Karpas-422 (cell line): ENCODE measurements around the gene ELAVL1. TPM values are rescaled to one million over a fixed set of nuclear protein-coding genes. Genes with fewer than 3 reads are reported as not detected.
A peak's percentile ranks its signal among the peaks of the same experiment; 100 is the strongest.

Source experiments
- DNase-seq: peaks from one replicate; pipeline ENCODE4 v3.0.0-alpha.2; 2015
- H2AFZ ChIP-seq: fragments of 200-600 bp; sonication (generic); 2 replicates; pipeline ENCODE4 v1.6.1; 2014; ENCODE audit warnings: antibody characterized with exemption, low read length, mixed read lengths
- H3K27ac ChIP-seq: fragments of 200-600 bp; sonication (generic); 2 replicates; pipeline ENCODE4 v1.5.1; 2014; ENCODE audit warnings: mild to moderate bottlenecking, low read length, moderate library complexity
- H3K27me3 ChIP-seq: fragments of 200-600 bp; sonication (generic); 2 replicates; pipeline ENCODE4 v1.6.1; 2014; ENCODE audit warnings: low read length, mixed read lengths
- H3K36me3 ChIP-seq: fragments of 200-600 bp; sonication (generic); 2 replicates; pipeline ENCODE4 v1.6.1; 2014; ENCODE audit warnings: low read length, mixed read lengths; ENCODE audit not compliant: insufficient read depth
- H3K4me1 ChIP-seq: fragments of 200-600 bp; sonication (generic); 2 replicates; pipeline ENCODE4 v1.6.1; 2014; ENCODE audit warnings: mild to moderate bottlenecking, low read length, mixed read lengths
- H3K4me2 ChIP-seq: fragments of 200-600 bp; sonication (generic); 2 replicates; pipeline ENCODE4 v1.6.1; 2014; ENCODE audit warnings: low read length, low read depth, mild to moderate bottlenecking; ENCODE audit not compliant: poor library complexity, severe bottlenecking
- H3K4me3 ChIP-seq: fragments of 200-600 bp; sonication (generic); 2 replicates; pipeline ENCODE4 v1.5.1; 2014; ENCODE audit warnings: mild to moderate bottlenecking, antibody characterized with exemption, low read length, mixed read lengths
- H3K79me2 ChIP-seq: fragments of 200-600 bp; sonication (generic); 2 replicates; pipeline ENCODE4 v1.6.1; 2014; ENCODE audit warnings: mild to moderate bottlenecking, low read length, mixed read lengths
- H3K9ac ChIP-seq: fragments of 200-600 bp; sonication (generic); 2 replicates; pipeline ENCODE4 v1.6.0; 2014; ENCODE audit warnings: low read length
- H3K9me2 ChIP-seq: fragments of 200-600 bp; sonication (generic), shearing (Covaris generic); replicated peaks from 2 replicates; pipeline ENCODE4 v1.6.0; 2014; ENCODE audit warnings: mild to moderate bottlenecking, low read length, moderate library complexity; ENCODE audit not compliant: insufficient read depth
- H3K9me3 ChIP-seq: fragments of 300-700, 200-600 bp; sonication (generic); 2 replicates; pipeline ENCODE4 v1.6.1; 2014; ENCODE audit warnings: low read length, mixed read lengths
- H4K20me1 ChIP-seq: fragments of 200-600 bp; sonication (generic); 2 replicates; pipeline ENCODE4 v1.6.1; 2014; ENCODE audit warnings: mild to moderate bottlenecking, antibody characterized with exemption, low read length, low read depth; ENCODE audit not compliant: insufficient read depth
- total RNA-seq: library from RNA; depleted of rRNA; stranded (reverse); fragments of >200 nt; shearing (Covaris generic); gene quantifications from 2 replicates; pipeline ENCODE4 v1.2.3, GENCODE V29; 2014; ENCODE audit warnings: low replicate concordance

The ELAVL1 gene
- total RNA-seq, 1 experiment from 2014 or later, result 50.0 TPM

DNA sequence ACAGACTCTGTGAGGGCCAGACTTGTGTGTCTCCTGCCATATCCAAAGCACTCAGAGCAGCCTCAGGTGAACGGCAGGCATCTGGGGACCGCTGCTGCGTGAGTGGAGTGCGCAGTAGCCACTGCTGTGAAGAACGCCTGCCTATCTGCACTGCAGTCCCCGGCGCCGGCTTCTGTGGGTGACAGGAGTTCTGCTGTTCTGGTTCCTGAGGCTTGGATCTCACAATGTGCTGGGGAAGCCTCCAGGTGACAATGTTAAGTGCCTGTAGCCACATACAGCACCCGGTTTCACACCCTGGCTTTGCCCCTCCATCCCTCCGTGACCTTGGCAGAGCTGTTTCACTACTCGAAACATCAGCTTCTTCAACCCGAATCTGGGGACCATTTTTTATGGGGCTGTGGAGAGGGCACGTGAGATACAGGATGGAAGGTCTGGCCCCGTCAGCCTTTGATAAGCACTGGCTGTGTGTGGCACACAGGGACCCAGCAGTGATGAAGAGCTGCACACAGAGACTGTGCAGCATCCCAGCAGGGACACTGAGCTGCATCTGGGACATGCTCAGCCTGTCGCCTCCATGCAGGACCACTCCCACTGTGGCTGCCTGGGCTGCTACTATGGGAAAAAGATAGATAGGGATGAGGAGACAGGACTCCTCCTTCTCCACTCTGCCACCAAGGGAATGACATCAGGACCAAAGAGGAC is 28.3 kb downstream of the ELAVL1 start:
- peaks cover 16% of the 10 kb centered on the region for H3K36me3 ChIP-seq

GRCh38 chr19:7976461-7976860 is 29.0 kb downstream of the ELAVL1 start:
- Histone ChIP-seq H3K9ac (no peak overlapping the region), H3K27me3 (no peaks in the 10 kb centered on the region), H3K4me1 (no peaks in the 10 kb centered on the region), H3K4me2 (no peak overlapping the region), H3K9me2 (no peaks in the 10 kb centered on the region), H4K20me1 (peaks cover 8% of the 10 kb centered on the region; the same call in 1 of the 2 replicates), H2AFZ (no peak overlapping the region), H3K4me3 (no peak overlapping the region), H3K9me3 (no peaks in the 10 kb centered on the region), H3K36me3 (peaks cover 13% of the 10 kb centered on the region), H3K79me2 (0 out of 2 replicates have a peak, but pooled peaks cover 5% of the 10 kb centered on the region), H3K27ac (no peak overlapping the region)
- no peak for DNase-seq

More for the DNA sequence above, 28.3 kb downstream of the ELAVL1 start:
- no peaks in the 10 kb centered on the region for H3K4me1 ChIP-seq
- peaks cover 14% of the 10 kb centered on the region; the same call in 1 of the 2 replicates for H4K20me1 ChIP-seq
- H2AFZ ChIP-seq, result no peak overlapping the region
- no peaks in the 10 kb centered on the region for H3K9me2 ChIP-seq
- H3K4me2 ChIP-seq, result no peak overlapping the region
- no peak overlapping the region for H3K27ac ChIP-seq
- H3K79me2 ChIP-seq, result peaks cover 9% of the 10 kb centered on the region; the same call in 1 of the 2 replicates
- no peaks in the 10 kb centered on the region for H3K9me3 ChIP-seq
- no peak overlapping the region for H3K9ac ChIP-seq
- DNase-seq, result no peak
- no peak overlapping the region for H3K4me3 ChIP-seq
- no peaks in the 10 kb centered on the region for H3K27me3 ChIP-seq

GRCh38 chr19:7975037-7975436 is 30.4 kb downstream of the ELAVL1 start:
- Histone ChIP-seq H3K9ac (no peak overlapping the region), H3K36me3 (peaks cover 6% of the 10 kb centered on the region), H4K20me1 (no peaks in the 10 kb centered on the region), H3K79me2 (no peaks in the 10 kb centered on the region), H2AFZ (no peak overlapping the region), H3K4me3 (no peak overlapping the region), H3K27ac (no peak overlapping the region), H3K9me3 (no peaks in the 10 kb centered on the region), H3K27me3 (no peaks in the 10 kb centered on the region), H3K4me1 (no peaks in the 10 kb centered on the region), H3K4me2 (no peak overlapping the region), H3K9me2 (no peaks in the 10 kb centered on the region)
- no peak for DNase-seq

GRCh38 chr19:7973883-7974282 is 31.6 kb downstream of the ELAVL1 start:
- Histone ChIP-seq H3K36me3 (peaks cover 6% of the 10 kb centered on the region), H3K79me2 (no peaks in the 10 kb centered on the region), H3K4me2 (no peak overlapping the region), H3K27me3 (no peaks in the 10 kb centered on the region), H2AFZ (no peak overlapping the region), H3K9ac (no peak overlapping the region), H3K27ac (no peak overlapping the region), H3K4me3 (no peak overlapping the region), H3K9me3 (no peaks in the 10 kb centered on the region), H3K9me2 (no peaks in the 10 kb centered on the region), H3K4me1 (no peaks in the 10 kb centered on the region), H4K20me1 (no peaks in the 10 kb centered on the region)
- no peak for DNase-seq

DNA sequence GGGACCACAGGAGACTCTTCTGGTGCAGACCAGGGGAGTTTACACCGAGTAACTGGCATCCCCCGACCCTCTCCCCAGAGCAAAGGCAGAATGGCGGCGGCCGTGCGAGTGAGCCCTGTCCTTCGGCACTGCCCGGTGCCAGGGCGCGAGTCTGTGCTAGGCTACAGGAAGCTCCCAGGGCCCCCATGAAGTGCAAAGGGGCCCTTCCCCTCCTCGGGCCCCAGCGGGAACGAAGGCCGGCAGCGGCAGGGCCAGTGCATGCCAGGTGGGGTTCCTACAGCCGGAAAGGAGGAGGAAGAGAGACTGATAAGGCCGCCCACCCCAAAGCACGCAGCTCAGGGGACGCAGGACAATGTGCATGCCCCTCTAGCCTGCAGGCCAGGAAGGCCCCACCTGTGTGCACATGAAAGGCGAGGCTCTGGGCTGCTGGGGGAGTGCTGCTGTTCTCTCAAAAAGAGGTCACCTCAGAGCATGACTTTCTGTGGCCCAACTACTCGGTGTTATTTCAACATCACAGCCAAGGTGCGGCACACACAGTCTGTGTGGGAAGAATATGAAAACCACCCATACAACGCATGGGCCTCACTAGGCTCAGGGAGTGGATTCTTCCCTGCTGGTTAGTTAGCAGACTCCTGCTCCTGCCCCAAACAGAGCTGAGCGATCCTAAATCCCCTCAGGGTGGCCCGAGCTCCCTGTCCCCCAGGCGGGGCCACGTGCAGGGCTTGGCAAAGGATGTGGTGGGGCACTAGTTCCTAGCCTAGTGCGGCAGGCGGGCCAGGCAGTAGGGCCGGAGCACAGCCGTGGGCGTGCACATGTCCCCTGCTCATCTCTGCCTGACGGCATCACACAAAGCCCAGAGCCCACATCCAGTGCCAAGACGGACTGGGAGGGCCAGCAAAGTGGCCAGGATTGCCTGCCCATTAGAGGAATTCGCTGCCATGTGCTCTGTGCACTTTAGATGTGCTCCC is 33.6 kb downstream of the ELAVL1 start:
- Histone ChIP-seq H4K20me1 (no peaks in the 10 kb centered on the region), H3K9ac (no peak overlapping the region), H3K36me3 (peaks cover 16% of the 10 kb centered on the region), H3K79me2 (no peaks in the 10 kb centered on the region), H3K27ac (no peak overlapping the region), H3K4me1 (no peaks in the 10 kb centered on the region), H3K4me3 (no peak overlapping the region), H3K27me3 (no peaks in the 10 kb centered on the region), H3K9me2 (no peaks in the 10 kb centered on the region), H3K9me3 (no peaks in the 10 kb centered on the region), H3K4me2 (no peak overlapping the region), H2AFZ (no peak overlapping the region)
- no peak for DNase-seq

GRCh38 chr19:7970716-7971448 is 34.6 kb downstream of the ELAVL1 start:
- H3K27me3 ChIP-seq, result no peaks in the 10 kb centered on the region
- no peaks in the 10 kb centered on the region for H3K4me1 ChIP-seq
- H3K9me2 ChIP-seq, result no peaks in the 10 kb centered on the region
- H3K4me2 ChIP-seq, result no peak overlapping the region
- H3K27ac ChIP-seq, result no peak overlapping the region
- H3K9ac ChIP-seq, result no peak overlapping the region
- H3K79me2 ChIP-seq, result no peaks in the 10 kb centered on the region
- H4K20me1 ChIP-seq, result no peaks in the 10 kb centered on the region
- H3K9me3 ChIP-seq, result no peaks in the 10 kb centered on the region
- H2AFZ ChIP-seq, result no peak overlapping the region
- peaks cover 20% of the 10 kb centered on the region; the same call in 1 of the 2 replicates for H3K36me3 ChIP-seq
- no peak overlapping the region for H3K4me3 ChIP-seq
- peak; percentile 65 for DNase-seq

DNA sequence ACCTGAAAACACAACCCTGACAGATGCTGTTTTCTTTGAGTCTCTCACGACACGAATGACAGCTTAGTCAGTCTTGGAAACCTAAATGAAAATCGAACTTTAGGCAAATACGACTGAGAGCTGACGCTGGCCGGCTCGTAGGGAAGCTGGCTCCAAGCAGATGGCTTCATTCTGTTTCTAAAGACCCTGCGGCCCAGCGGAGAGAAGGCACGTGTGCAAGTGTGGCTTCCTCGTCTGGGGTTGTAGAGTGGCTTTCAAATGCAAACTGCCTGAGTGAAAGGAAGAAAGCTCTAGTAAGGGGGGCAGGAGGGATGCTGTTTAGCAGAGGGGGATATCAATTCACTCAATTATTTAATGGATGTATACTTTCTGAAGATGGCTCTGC is 35.9 kb downstream of the ELAVL1 start:
- Histone ChIP-seq H2AFZ (no peak overlapping the region), H3K27me3 (no peaks in the 10 kb centered on the region), H4K20me1 (no peaks in the 10 kb centered on the region), H3K27ac (no peak overlapping the region), H3K79me2 (no peaks in the 10 kb centered on the region), H3K9ac (no peak overlapping the region), H3K4me3 (no peak overlapping the region), H3K36me3 (peaks cover 20% of the 10 kb centered on the region; the same call in 1 of the 2 replicates), H3K9me2 (no peaks in the 10 kb centered on the region), H3K4me1 (no peaks in the 10 kb centered on the region), H3K9me3 (no peaks in the 10 kb centered on the region), H3K4me2 (no peak overlapping the region)
- DNase-seq, result no peak
